OCI-LY3 (cell line): Measurements from ENCODE around the gene SLC36A1.

Experiments
- EZH2phosphoT487 ChIP-seq: fragments of 200-600 bp; shearing (Covaris generic); IDR thresholded peaks from 2 replicates; pipeline ENCODE4 v1.6.1; 2018; ENCODE audit warnings: antibody characterized with exemption, mixed run types, low read depth
- TF ChIP-seq, protein P1 (sequence below): fragments of 200-600, 300-600 bp; sonication (generic); IDR thresholded peaks from 2 replicates; pipeline ENCODE4 v1.5.1; 2014; ENCODE audit warnings: antibody characterized with exemption, low read length, low read depth

DNA sequence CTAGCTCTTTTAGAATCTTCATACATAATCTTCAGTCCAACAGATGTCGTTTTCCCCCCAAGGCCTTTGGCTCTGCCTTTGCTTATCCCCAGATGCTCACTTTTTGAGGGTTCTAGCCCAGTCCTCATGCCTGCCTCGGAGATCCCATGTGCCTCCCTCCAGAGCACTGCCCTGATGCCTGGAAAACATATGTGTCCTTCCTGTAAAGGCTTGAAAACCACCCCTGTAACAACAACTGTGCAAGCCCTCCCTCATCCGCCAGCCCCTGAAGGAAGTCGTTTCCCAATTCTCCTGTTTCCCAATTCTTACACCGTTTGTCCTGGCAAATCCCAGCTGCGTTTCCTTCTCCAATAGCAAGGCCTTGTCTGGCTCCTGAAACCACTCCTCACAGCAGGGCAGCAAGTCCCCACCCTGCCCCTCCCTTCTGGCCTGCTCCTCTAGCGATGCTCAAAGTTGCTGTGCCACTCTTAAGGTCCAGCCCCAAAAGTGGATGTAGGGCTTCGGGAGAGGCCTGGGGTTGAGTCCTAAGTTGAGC, 52.2 kb downstream of the SLC36A1 start:
- TF ChIP-seq, protein P1, sequence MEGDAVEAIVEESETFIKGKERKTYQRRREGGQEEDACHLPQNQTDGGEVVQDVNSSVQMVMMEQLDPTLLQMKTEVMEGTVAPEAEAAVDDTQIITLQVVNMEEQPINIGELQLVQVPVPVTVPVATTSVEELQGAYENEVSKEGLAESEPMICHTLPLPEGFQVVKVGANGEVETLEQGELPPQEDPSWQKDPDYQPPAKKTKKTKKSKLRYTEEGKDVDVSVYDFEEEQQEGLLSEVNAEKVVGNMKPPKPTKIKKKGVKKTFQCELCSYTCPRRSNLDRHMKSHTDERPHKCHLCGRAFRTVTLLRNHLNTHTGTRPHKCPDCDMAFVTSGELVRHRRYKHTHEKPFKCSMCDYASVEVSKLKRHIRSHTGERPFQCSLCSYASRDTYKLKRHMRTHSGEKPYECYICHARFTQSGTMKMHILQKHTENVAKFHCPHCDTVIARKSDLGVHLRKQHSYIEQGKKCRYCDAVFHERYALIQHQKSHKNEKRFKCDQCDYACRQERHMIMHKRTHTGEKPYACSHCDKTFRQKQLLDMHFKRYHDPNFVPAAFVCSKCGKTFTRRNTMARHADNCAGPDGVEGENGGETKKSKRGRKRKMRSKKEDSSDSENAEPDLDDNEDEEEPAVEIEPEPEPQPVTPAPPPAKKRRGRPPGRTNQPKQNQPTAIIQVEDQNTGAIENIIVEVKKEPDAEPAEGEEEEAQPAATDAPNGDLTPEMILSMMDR: no peak
- TF ChIP-seq EZH2phosphoT487: no peak
